Mammary epithelial cell (primary cell): ENCODE measurements around the gene TRIM16.
"Not testable (repeated sequence)": the region's sequence is repeated elsewhere in the genome, so short reads cannot be mapped to it uniquely, and the experiment has no call there.

ENCODE experiments used
- EZH2 ChIP-seq: IDR thresholded peaks from 2 replicates; pipeline ENCODE4 v1.6.1; 2012; ENCODE audit warnings: low read length, inconsistent platforms, borderline replicate concordance
- TF ChIP-seq, protein P1 (sequence below), 2 donors: IDR thresholded peaks in 1 of 2; conservative IDR thresholded peaks in 1 of 2; 2 replicates each; pipeline ENCODE4 v1.5.1; 2011 to 2012; ENCODE audit warnings: inconsistent platforms in 2 of 2, low read length in 2 of 2, mild to moderate bottlenecking in 2 of 2, control low read depth in 1 of 2, low read depth in 1 of 2; ENCODE audit not compliant: insufficient read depth in 1 of 2; ENCODE audit errors: extremely low read depth in 1 of 2

DNA sequence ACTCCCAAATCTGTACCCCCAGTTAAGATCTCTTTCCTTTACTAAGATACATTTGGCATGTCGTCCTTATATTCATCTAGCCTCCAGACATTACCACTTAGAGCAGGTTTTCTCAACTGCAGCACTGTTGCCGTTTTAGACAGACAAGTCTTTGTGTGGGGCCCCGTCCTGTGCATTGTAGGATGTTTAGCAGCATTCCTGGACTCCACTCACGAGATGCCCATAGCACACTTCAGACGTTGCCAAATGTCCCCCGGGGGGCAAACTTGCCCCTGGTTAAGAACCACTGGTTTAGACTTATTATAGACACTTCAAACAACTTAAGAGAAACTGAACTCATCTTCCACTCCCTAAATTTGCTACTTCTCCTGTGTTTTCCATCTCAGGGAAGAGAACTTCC lies 8.1 kb downstream of the TRIM16 start:
- TF ChIP-seq, protein P1, sequence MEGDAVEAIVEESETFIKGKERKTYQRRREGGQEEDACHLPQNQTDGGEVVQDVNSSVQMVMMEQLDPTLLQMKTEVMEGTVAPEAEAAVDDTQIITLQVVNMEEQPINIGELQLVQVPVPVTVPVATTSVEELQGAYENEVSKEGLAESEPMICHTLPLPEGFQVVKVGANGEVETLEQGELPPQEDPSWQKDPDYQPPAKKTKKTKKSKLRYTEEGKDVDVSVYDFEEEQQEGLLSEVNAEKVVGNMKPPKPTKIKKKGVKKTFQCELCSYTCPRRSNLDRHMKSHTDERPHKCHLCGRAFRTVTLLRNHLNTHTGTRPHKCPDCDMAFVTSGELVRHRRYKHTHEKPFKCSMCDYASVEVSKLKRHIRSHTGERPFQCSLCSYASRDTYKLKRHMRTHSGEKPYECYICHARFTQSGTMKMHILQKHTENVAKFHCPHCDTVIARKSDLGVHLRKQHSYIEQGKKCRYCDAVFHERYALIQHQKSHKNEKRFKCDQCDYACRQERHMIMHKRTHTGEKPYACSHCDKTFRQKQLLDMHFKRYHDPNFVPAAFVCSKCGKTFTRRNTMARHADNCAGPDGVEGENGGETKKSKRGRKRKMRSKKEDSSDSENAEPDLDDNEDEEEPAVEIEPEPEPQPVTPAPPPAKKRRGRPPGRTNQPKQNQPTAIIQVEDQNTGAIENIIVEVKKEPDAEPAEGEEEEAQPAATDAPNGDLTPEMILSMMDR (conservative IDR thresholded peaks at IDR 0.05 in 1 of 2, IDR thresholded peaks at IDR 0.05 in 1 of 2; ENCODE audit: extremely low read depth in 1 of 2, insufficient read depth in 1 of 2, low read depth in 1 of 2, low read length in 2 of 2) = not testable (repeated sequence)
- TF ChIP-seq EZH2 = not testable (repeated sequence)
